ACC112 (cell line): ENCODE data around the gene HTR6.

Experiments used
- H2AFZ ChIP-seq: fragments of 200-600 bp; sonication (generic); one replicate; pipeline ENCODE4 v1.6.0; 2017; ENCODE audit warnings: antibody characterized with exemption, low read length; ENCODE audit not compliant: unreplicated experiment
- H3K27ac ChIP-seq: fragments of 200-600 bp; sonication (generic); 2 replicates; pipeline ENCODE4 v1.5.1; 2014; ENCODE audit warnings: low read depth, mild to moderate bottlenecking, antibody characterized with exemption, low read length, moderate library complexity
- H3K27me3 ChIP-seq: fragments of 200-600 bp; sonication (generic); 2 replicates; pipeline ENCODE4 v1.6.1; 2014; ENCODE audit warnings: mild to moderate bottlenecking, antibody characterized with exemption, low read length, moderate library complexity, mixed read lengths; ENCODE audit not compliant: insufficient read depth
- H3K36me3 ChIP-seq: fragments of 200-600 bp; sonication (generic); 2 replicates; pipeline ENCODE4 v1.6.1; 2016; ENCODE audit warnings: mild to moderate bottlenecking, antibody characterized with exemption, low read length, moderate library complexity, mixed read lengths; ENCODE audit not compliant: insufficient read depth
- H3K4me1 ChIP-seq: fragments of 200-600 bp; sonication (generic); one replicate; pipeline ENCODE4 v1.6.1; 2016; ENCODE audit warnings: low read length, mixed read lengths; ENCODE audit not compliant: insufficient read depth, unreplicated experiment, control insufficient read depth
- H3K4me3 ChIP-seq: fragments of 200-600 bp; sonication (generic); 2 replicates; pipeline ENCODE4 v1.5.1; 2014; ENCODE audit warnings: mild to moderate bottlenecking, low read depth, low read length
- H3K79me2 ChIP-seq: fragments of 200-600 bp; sonication (generic); one replicate; pipeline ENCODE4 v1.6.0; 2016; ENCODE audit warnings: low read length; ENCODE audit not compliant: control insufficient read depth, unreplicated experiment, insufficient read depth

The HTR6 gene

DNA sequence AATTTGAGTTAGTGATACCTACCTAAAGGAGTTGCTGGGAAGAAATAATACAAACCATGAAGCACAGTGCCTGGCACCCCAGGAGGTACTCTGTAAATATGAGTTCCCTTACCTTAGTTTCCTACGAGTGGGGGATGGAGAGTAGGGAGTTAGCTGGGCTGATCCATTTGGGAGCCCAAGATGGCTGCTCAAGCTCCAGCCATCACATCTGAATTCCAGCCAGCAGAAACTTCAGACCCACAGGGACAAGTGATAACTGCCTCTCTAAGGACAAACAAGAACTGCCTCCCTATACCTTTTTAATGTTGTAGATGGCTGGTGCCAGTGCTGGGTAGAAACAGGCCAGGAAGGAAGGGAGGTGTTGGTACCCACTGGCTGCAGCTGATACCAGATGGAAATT lies 22.7 kb downstream of the HTR6 start:
- Histone ChIP-seq H3K4me3 (no peak overlapping the region), H3K36me3 (peaks cover 13% of the 10 kb centered on the region; the same call in 1 of the 2 replicates), H3K27ac (no peak overlapping the region), H2AFZ (no peak overlapping the region), H3K27me3 (no peaks in the 10 kb centered on the region), H3K79me2 (no peaks in the 10 kb centered on the region), H3K4me1 (peaks cover 9% of the 10 kb centered on the region)

DNA sequence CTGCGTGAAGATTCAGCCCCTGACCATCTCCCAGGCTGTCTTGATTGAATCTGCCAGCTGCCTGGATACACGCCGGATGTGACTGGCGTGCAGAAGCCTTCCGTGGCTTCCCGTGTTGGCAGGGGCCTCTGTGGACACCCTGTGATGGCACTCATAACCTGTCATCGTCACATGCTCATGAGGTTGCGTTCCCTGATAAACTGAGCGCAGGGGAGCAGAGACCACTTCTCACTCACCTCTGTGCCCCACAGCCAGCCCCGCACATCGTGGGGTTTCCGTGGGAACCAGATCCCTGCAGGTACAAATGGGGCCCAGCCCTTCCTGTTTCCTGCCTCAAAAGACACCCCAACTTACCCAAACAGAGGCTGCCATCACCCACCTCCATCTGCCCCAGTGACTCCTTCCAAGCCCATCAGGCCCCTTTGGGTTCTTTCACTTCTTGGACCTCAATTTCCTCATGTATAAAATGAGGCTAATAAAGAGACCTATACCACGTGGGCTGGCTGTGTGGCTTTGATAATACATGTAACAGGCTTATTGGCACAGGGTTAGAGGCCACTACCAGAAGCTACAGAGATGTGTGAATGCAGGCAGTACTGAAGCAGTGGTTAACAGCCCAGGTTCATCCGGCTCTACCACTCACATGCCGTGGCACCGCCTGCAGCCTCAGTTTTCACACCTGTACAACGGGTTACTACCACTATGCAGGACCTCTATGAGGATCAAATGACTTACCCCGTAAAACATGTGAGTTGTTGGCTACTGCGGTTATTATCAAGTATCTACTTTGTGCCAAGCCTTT lies 23.6 kb downstream of the HTR6 start:
- Histone ChIP-seq H3K36me3 (peaks cover 13% of the 10 kb centered on the region; the same call in 1 of the 2 replicates), H3K27ac (no peak overlapping the region), H2AFZ (no peak overlapping the region), H3K4me1 (peaks cover 1% of the 10 kb centered on the region), H3K27me3 (no peaks in the 10 kb centered on the region), H3K79me2 (no peaks in the 10 kb centered on the region), H3K4me3 (no peak overlapping the region)

DNA sequence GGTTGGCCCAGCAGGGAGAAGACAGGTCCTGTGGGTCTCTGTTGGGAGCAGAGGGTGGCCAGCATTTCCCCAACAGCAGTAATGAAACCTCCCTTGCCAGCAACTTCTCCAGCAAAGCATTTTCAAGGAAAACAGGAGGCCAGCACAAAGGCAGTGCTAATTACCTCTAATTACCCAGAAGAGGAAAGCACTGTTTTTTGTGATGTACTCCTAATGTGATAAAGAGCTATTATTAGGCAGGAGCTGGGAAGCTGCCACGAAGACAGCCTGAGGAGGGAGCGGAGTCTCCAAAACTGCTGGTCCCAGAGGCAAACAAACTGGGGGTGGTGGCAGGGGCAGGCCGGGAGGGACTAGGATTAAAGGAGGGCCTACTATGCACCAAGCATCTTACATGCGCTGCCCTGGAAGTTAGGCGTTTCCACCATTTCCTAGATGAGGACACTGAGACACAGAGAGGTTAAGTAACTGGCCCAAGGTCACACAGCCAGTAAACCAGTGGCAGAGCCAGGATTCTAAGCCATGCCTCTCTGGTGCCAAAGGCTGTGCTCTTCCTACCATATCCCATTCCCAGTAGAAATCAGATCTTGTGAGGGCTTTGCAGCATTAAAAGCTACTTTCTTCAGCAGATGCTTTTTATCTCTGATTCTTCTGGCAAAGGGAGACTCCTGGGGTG lies 24.5 kb downstream of the HTR6 start:
- Histone ChIP-seq H3K4me3 (no peak overlapping the region), H3K27ac (no peak overlapping the region), H3K27me3 (no peaks in the 10 kb centered on the region), H3K36me3 (peaks cover 13% of the 10 kb centered on the region; the same call in 1 of the 2 replicates), H3K4me1 (no peaks in the 10 kb centered on the region), H3K79me2 (no peaks in the 10 kb centered on the region), H2AFZ (no peak overlapping the region)

DNA sequence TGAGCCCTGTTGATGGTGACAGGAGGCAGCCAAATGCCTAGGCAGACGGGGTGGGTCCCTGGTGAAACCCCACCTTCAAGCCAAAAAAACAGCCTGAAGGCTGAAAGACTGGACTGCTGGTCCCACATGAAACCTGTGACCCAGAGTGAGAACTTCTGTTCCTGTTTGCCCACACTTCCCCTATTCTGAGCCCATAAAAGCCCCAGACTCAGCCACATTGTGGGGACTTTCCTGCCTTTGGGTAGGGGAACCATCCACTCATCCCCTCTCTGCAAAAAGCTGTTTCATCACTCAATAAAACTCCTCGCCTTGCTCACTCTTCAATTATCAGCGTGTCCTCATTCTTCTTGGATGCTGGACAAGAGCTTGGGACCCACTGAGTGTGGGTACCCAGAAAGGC lies 25.2 kb downstream of the HTR6 start:
- no peak overlapping the region for H3K4me3 ChIP-seq
- no peaks in the 10 kb centered on the region for H3K4me1 ChIP-seq

DNA sequence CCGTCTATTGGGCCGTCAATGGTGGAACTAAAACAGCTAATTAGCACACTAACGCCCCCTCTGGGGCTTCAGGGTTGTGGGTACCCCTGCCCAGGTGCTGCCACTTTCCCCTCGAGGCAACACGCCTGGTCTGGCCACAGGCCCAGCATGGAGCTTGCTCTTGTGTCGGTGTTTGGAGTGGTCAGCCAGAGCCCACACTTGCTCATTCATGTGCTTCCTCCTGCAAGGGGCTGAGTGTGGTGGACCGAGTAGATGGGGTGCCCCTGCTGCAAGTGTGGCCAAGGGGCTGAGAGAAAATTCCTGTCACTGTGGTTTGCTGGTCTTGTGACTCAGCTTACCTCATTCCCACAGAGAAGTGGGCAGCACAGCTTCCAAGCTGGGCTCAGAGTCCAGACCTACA lies 25.7 kb downstream of the HTR6 start:
- Histone ChIP-seq H3K27me3 (no peaks in the 10 kb centered on the region), H3K36me3 (peaks cover 13% of the 10 kb centered on the region; the same call in 1 of the 2 replicates), H2AFZ (no peak overlapping the region), H3K27ac (no peak overlapping the region), H3K4me1 (no peaks in the 10 kb centered on the region), H3K79me2 (no peaks in the 10 kb centered on the region), H3K4me3 (no peak overlapping the region)

More for the DNA sequence above, 25.2 kb downstream of the HTR6 start:
- no peaks in the 10 kb centered on the region for H3K27me3 ChIP-seq
- H2AFZ ChIP-seq, result no peak overlapping the region
- no peak overlapping the region for H3K27ac ChIP-seq
- peaks cover 13% of the 10 kb centered on the region; the same call in 1 of the 2 replicates for H3K36me3 ChIP-seq
- no peaks in the 10 kb centered on the region for H3K79me2 ChIP-seq

DNA sequence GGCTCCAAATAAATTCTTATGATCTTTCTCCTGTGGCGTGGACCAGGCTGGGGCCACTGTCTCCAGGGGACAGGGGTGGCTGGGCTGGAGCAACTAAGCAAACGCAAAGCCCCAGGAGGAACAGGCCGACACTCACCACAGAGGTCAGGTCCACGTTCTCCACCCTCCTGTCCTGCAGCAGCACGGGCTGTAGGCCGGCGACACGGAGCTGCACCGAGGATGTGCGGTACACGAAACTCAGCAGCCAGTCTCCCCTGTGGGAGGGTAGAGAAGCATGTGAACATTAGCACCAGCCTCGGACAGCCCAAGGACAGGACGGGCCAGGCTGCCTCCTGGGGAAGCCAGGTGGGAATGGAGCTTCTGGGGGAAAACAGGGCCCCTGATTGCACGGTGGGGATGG lies 29.6 kb downstream of the HTR6 start:
- Histone ChIP-seq H3K79me2 (no peaks in the 10 kb centered on the region), H2AFZ (no peak overlapping the region), H3K36me3 (peaks cover 13% of the 10 kb centered on the region; the same call in 1 of the 2 replicates), H3K4me1 (no peaks in the 10 kb centered on the region), H3K27ac (no peak overlapping the region), H3K27me3 (no peaks in the 10 kb centered on the region), H3K4me3 (no peak overlapping the region)

DNA sequence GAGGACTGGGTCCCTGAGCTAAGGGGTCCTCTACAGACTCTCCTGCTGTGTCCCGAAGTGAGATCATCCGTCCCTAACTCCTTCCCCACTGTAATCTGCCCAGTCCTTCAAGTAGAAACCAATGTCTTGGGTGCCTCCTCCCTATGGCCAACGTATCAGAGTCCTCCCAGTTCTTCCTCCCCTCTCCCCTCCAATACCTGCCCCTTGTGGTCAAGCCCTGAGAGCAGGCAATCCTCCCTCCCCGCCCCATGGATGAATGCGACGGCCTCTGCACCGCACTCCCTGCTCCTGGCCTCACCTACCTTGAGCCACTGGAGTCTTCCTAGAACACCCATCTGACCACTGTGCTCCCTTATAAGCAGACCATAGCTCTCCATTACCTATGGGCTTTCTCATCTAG lies 31.1 kb downstream of the HTR6 start:
- H3K79me2 ChIP-seq, result no peaks in the 10 kb centered on the region
- H3K27me3 ChIP-seq, result no peaks in the 10 kb centered on the region
- H3K36me3 ChIP-seq, result peaks cover 3% of the 10 kb centered on the region; the same call in 1 of the 2 replicates
- H3K27ac ChIP-seq, result no peak overlapping the region
- no peak overlapping the region for H2AFZ ChIP-seq
- no peaks in the 10 kb centered on the region for H3K4me1 ChIP-seq
- no peak overlapping the region for H3K4me3 ChIP-seq

DNA sequence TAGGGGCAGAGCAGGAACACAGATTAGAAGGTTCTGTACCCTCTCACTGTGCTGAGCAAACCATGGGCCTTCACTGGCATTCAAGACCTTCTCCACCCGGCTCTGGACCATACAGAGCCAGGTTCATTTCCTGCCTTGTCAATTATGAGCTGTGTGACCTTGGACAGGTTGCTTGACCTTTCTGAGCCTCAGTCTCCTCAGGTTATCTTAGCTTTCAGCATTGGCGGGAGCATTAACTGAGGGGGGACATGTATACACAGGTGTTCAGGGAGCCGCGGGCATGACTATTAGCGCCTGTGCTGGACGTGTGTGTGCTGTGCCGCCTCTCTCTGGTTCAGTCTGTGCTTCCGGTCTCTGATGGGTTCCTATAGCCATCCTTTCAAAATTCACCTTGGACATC lies 32.1 kb downstream of the HTR6 start:
- H3K27ac ChIP-seq, result no peak overlapping the region
- no peaks in the 10 kb centered on the region for H3K4me1 ChIP-seq
- H2AFZ ChIP-seq, result no peak overlapping the region
- no peak overlapping the region for H3K4me3 ChIP-seq
- no peaks in the 10 kb centered on the region for H3K27me3 ChIP-seq
- H3K79me2 ChIP-seq, result no peaks in the 10 kb centered on the region
- peaks cover 3% of the 10 kb centered on the region; the same call in 1 of the 2 replicates for H3K36me3 ChIP-seq

DNA sequence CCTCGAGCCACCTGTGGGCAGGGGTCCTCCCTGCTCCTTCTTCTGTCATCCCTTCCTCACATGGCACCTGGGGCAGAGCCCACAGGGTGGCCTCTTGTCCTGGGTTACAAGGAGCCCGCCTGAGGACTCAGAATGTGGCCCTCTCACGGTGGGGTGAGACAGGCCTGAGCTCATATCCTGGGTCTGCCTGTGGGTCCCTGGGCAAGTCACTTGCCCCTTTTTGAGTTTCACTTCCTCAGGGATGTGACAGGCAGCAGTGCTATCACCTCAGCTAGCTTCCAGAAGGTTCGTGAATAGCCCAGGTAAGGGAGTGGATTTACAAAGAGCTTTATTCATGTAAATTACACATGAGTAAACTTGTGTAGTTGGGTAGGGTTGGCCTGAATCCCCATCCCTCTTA lies 33.5 kb downstream of the HTR6 start:
- no peaks in the 10 kb centered on the region for H3K4me1 ChIP-seq
- no peaks in the 10 kb centered on the region for H3K27me3 ChIP-seq
- H3K36me3 ChIP-seq, result no peaks in the 10 kb centered on the region
- no peak overlapping the region for H3K27ac ChIP-seq
- no peak overlapping the region for H3K4me3 ChIP-seq
- no peaks in the 10 kb centered on the region for H3K79me2 ChIP-seq
- no peak overlapping the region for H2AFZ ChIP-seq

DNA sequence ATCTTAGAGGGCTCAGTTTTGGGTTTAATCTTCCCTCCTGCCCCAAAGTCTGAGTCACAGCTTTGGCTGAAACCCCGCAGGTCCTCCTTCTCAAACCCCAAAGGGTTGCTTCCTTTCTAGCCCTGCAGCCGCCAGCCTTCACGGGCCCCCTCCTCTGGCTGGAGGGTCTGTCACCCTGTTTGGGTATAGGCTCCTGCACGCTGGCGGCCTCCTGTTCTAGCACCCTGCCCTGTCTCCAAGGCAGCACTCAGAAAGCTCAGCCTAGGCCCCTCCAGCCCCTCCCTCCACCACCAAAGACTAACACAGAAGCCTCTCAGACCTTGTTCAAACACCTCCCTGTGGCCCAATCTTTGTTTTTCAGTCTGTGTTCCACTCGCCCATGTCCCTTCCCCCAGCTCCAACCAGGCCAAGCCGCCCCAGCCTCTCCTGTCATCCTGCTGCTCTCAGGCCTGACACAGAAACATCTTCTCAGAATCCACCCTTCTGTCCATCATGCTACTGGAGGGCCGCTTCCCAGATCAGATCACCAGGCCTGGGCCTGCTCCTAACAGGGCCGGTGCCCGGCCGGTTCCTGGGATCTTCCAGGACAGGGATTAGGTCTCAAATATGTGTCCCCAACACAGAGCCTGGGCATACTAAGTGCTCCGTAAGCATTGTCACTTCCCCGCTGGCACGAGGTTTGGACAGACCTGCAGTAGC lies 35.6 kb downstream of the HTR6 start:
- Histone ChIP-seq H3K4me1 (no peaks in the 10 kb centered on the region), H3K27ac (no peak overlapping the region), H3K79me2 (no peaks in the 10 kb centered on the region), H3K4me3 (no peak overlapping the region), H3K36me3 (no peaks in the 10 kb centered on the region), H2AFZ (no peak overlapping the region), H3K27me3 (no peaks in the 10 kb centered on the region)
